ENCODE measurements around the gene ACACB.

ACACB gene

GRCh38 chr12:109299849-109300248 lies 183.5 kb downstream of the ACACB start:
- no peak for DNase-seq (ENCODE audit: low read depth, low spot score)

GRCh38 chr12:109301643-109302168 lies 185.3 kb downstream of the ACACB start:
- DNase-seq (ENCODE audit: low read depth, low spot score): no peak

GRCh38 chr12:109302358-109302757 lies 186.0 kb downstream of the ACACB start:
- DNase-seq (ENCODE audit: low read depth, low spot score): no peak

- no peak for DNase-seq (ENCODE audit: low read depth, low spot score)
These were observed 186.4 kb downstream of the ACACB start for GRCh38 chr12:109302770-109303169.

- no peak for DNase-seq (ENCODE audit: low read depth, low spot score)
These were observed 188.1 kb downstream of the ACACB start for GRCh38 chr12:109304485-109304884.

GRCh38 chr12:109305547-109305946 lies 189.2 kb downstream of the ACACB start:
- no peak for DNase-seq (ENCODE audit: low read depth, low spot score)

- DNase-seq (ENCODE audit: low read depth, low spot score): no peak
These were observed 190.7 kb downstream of the ACACB start for GRCh38 chr12:109307051-109307450.

GRCh38 chr12:109308534-109309380 lies 192.4 kb downstream of the ACACB start, which contains the start of gene FOXN4:
FOXN4 (minus strand) TSS chr12:109309284; CDS start chr12:109308321, 963 bp downstream.
- DNase-seq (ENCODE audit: low read depth, low spot score): peak; percentile 31

- peak; percentile 24 for DNase-seq (ENCODE audit: low read depth, low spot score)
These were observed 193.2 kb downstream of the ACACB start for GRCh38 chr12:109309381-109310246.

GRCh38 chr12:109310247-109311125 lies 194.1 kb downstream of the ACACB start:
- DNase-seq (ENCODE audit: low read depth, low spot score): no peak
